Measurements from ENCODE around the gene ICAM5.

ICAM5 gene

GRCh38 chr19:10292206-10292788 is 2.5 kb downstream of the ICAM5 start:
- peak in 1 of 2 donors; percentile 26 for DNase-seq

GRCh38 chr19:10292789-10293636 is 3.3 kb downstream of the ICAM5 start:
- no peak for DNase-seq

GRCh38 chr19:10293637-10294367 is 4.0 kb downstream of the ICAM5 start:
- DNase-seq = no peak

- DNase-seq = no peak
These were observed 4.6 kb downstream of the ICAM5 start for GRCh38 chr19:10294368-10294697.

- no peak for DNase-seq
These were observed 5.6 kb downstream of the ICAM5 start for GRCh38 chr19:10295305-10295846.

GRCh38 chr19:10295847-10296591 is 6.3 kb downstream of the ICAM5 start:
- DNase-seq = no peak

- no peak for DNase-seq
These were observed 10.1 kb downstream of the ICAM5 start for GRCh38 chr19:10299545-10300458.

- peak in 1 of 2 donors; percentile 35 for DNase-seq
These were observed 15.5 kb downstream of the ICAM5 start for GRCh38 chr19:10305139-10305806.

GRCh38 chr19:10306327-10306726 is 16.6 kb downstream of the ICAM5 start:
- no peak for DNase-seq

- DNase-seq = no peak
These were observed 19.7 kb downstream of the ICAM5 start, which contains the start of gene ZGLP1 for GRCh38 chr19:10309423-10309822. Gene ZGLP1 (minus strand): TSS chr19:10309815.

GRCh38 chr19:10315335-10316214 is 25.8 kb downstream of the ICAM5 start, which contains the start of gene FDX2:
Gene FDX2 (minus strand): TSS chr19:10316015. CDS start chr19:10315996, 19 bp downstream.
- peak; percentile 41 to 88 for DNase-seq

GRCh38 chr19:10316229-10317044 is 26.7 kb downstream of the ICAM5 start:
- DNase-seq = no peak

- no peak for DNase-seq
These were observed 27.5 kb downstream of the ICAM5 start for GRCh38 chr19:10317045-10317856.

- DNase-seq = no peak
These were observed 28.2 kb downstream of the ICAM5 start for GRCh38 chr19:10317857-10318462.

- DNase-seq = no peak
These were observed 29.3 kb downstream of the ICAM5 start for GRCh38 chr19:10318807-10319682.

Data from hippocampal formation (tissue), 2 donors.